Midbrain (tissue), 1 donor: Measurements from ENCODE around the gene GIN1.
"Not testable (repeated sequence)": the region's sequence is repeated elsewhere in the genome, so short reads cannot be mapped to it uniquely, and the experiment has no call there.

Experiments
- DNase-seq: peaks from one replicate; lab custom pipeline; 2025; lab: John Stamatoyannopoulos, UW

Gene GIN1, protein sequence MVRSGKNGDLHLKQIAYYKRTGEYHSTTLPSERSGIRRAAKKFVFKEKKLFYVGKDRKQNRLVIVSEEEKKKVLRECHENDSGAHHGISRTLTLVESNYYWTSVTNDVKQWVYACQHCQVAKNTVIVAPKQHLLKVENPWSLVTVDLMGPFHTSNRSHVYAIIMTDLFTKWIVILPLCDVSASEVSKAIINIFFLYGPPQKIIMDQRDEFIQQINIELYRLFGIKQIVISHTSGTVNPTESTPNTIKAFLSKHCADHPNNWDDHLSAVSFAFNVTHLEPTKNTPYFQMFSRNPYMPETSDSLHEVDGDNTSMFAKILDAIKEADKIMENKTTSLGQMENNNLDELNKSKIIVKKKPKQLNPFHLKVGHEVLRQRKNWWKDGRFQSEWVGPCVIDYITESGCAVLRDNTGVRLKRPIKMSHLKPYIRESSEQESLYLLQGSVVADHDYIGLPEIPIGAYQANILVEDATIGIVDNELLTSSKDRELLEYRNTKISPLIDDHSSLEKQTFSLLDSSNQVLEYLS

DNA sequence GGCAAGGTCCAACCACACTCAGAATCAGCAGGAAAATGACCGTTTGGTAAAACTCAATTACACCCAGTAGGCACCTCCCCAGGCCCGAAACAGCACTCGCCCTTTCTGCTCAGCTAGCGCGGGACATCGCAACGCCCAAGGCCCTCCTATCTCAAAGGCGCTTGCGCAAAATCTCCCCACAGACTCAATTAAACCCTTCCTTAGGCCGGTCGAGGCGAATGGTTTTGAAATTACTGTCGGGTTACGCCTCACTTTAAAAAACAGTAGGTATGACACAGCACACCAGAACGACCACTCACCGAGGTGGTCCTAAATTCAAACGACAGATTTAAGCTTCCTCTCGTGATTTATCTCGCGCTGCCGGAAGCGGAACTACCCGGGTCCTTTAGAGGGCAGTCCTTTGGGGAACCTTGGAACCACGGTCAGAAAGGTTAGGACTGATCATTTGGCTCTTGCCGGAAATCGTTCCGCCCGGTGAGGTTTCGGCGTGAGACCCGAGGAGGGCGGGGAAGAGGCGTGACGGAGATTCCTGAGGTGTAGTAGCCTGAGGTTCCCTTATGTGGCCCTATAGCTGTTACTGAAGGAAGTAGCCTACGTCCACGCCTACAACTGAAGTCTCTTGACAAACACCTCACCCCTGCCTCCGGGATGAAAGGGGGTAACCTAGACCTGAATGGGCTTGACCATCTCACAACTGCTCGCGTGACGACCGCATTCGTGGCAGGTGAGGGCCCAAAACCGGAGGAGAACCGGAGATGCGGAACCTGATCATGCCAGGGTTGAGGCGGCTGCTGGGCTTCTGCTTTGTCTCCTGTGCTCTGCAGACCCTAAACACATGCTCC lies at the start of gene GIN1, which contains the start of gene PPIP5K2:
TSS of gene GIN1 (minus strand) at position 374 of the 842 bp plus-strand sequence. CDS start 11,431 bp downstream, outside the sequence.
TSS of gene PPIP5K2 (plus strand) at position 537 of the 842 bp plus-strand sequence. CDS start 9,289 bp downstream, outside the sequence.
- DNase-seq = peak; percentile 98

DNA sequence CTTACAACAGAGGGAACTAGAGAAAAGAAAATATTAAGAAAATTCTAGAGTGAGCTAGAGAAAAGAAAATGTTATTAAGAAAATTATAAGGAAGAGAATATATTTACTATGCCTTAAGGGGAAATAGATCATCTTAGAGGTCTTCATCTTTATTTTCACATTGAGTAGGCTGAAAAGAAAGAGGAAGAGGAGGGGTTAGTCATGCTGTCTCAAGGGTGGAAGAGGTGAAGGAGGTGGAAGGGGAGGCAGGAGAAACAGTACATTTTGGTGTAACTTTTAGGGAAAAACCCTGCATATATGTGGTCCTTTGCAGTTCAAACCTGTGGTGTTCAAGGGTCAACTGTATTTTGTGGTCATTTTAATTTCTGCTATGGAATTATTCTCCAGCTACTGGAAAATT lies 46.8 kb upstream of the GIN1 start:
- DNase-seq = no peak

DNA sequence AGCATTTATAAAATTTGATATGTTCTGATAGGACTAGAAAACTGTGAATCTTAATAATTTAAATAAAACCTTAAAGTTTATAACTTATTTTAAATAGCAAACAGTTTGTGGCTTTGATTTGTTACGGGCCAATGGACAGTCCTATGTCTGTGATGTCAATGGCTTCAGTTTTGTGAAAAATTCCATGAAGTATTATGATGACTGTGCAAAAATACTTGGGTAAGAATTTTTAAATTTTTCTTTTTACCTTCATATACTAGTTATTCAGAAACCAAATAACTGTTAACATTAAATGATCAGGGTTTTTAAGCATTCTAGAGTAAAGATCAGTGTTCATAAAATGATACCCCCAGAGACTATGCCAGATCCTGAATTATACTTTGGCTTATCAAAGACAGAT lies 31.2 kb upstream of the GIN1 start:
- DNase-seq = no peak

DNA sequence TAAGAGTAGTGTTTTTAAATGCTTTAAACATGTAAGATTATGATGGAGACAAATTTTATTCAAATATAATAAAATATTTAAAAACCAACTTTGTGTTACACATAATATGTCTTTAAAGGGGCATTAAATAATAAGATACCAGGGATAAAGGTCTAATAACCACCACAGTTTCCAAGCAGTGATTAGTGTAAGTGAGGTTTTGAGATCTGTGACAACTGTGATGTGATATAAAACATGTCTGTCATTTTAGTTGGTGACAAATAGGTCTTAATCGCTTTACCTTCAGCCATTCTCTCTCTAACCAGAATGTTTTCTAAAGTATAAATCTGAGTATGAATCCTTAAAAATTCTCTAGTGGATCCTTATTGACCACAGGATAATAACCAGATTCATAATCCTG lies 28.3 kb upstream of the GIN1 start:
- no peak for DNase-seq

DNA sequence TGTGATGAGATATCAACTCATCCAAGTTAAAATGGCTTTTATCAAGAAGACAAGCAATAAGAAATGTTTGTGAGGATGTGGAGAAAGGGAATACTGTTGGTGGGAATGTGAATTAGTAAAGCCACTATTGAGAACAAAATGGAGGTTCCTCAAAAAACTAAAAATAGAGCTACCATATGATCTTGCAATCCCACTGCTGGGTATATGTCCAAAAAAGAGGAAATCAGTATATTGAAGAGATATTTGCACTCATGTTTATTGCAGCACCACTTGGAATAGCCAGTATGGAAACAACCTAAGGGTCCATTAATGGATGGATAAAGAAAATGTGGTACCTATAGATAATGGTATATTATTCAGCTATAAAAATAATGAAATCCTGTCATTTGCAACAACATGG lies 25.3 kb upstream of the GIN1 start:
- DNase-seq = no peak

DNA sequence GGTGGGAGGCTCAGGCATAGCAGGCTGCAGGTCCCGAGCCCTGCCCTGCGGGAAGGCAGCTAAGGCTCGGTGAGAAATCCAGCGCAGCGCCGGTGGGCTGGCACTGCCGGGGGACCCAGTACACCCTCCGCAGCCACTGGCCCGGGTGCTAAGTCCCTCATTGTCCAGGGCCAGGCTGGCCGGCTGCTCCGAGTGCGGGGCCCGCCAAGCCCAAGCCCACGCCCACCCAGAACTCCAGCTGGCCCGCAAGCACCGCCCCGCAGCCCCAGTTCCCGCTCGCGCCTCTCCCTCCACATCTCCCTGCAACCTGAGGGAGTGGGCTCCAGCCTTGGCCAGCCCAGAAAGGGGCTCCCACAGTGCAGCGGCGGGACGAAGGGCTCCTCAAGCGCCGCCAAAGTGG lies 22.2 kb upstream of the GIN1 start:
- DNase-seq = not testable (repeated sequence)

DNA sequence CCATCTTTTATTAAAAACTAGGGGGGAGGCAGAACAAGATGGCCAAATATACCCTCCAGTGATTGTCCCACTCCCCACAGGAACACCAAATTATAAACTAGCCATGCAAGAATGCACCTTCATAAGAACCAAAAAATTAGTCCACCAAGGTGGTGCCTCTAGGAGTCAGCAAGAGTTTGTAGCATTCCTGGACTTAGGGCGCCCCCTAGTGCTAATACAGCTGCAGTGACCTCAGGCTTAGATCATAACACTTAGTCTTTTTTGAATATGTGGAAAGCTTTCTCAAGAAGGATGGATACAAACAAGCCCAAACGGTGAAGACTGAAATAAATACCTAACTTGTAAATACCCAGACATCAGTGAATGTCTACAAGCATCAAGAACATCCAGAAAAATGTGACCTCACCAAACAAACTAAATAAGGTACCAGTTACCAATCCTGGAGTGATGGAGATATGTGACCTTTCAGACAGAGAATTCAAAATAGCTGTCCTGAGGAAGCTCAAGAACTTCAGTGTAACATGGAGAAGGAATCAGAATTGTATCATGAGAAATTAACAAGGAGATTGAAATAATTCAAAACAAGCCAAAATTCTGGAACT lies 19.4 kb upstream of the GIN1 start:
- DNase-seq = peak; percentile 71

DNA sequence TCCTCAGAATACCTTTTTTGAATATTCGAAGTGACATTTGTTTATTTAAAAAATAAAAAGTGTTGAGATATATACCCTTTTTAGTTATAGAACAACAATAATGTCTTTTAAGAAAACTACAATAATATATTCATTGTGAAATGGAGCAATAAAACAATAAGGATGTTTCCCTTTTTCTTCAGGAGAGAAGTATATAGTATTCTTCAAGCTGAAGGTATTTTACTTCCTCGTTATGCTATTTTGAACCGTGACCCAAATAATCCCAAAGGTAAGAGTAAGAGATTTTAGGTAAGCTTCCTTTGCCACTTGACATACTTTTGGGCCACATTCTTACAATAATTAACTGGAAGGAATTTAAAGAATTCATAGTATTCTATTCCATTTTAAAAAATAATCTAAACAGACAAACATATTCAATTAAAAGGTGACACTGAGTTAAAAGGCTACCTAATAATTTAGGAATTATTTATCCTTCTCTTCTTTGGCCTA lies 18.3 kb upstream of the GIN1 start:
- DNase-seq = no peak

DNA sequence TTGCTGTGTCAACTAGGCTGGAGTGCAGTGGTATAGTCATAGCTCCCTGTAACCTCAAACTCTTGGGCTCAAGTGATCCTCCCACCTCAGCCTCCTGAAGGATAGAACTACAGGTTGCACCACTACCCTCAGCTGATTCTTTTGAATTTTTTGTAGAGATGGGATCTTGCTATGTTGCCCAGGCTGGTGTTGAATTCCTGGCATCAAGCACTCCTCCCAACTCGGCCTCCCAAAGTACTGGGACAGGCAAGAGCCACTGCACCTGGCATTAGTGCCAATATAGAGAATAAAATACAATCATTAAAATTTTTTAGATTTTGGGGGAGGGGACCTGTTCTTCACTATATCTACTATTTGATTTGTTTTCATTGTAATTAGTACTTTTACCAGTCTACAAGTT lies 15.5 kb upstream of the GIN1 start:
- DNase-seq = no peak

DNA sequence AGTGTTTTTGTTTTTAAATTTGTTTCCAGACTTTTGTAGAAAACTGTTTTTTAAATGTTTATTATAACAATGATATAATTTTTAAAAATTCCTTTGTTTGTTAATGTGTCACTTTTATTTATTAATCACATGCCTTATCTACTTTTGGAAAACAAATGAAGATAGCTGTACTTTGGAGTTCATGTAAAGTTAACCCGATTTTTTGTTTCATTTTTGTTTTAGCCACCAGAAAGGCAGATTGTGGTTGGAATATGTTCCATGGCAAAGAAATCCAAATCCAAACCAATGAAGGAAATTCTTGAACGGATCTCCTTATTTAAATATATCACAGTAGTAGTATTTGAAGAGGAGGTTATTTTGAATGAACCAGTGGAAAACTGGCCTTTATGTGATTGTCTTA lies 13.3 kb upstream of the GIN1 start:
- no peak for DNase-seq

DNA sequence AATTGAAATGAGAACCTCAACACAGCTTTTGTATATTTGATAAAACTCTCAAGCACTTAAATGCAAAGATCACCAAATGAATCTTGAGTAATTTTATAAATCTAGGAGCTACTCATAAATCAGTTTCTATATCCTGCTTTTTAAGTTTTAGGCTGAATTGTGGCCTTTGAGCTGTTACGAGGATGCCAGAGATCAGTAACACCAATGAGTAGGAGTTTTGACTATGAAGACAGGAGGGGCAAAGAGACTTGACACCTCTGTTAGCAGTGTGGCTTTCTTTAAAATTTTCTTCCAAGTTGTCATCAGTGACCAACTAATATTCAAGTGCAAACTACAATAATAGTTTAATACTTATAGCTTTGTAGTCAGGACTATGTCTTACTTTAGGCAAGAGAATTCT lies 12.7 kb upstream of the GIN1 start:
- DNase-seq = no peak

DNA sequence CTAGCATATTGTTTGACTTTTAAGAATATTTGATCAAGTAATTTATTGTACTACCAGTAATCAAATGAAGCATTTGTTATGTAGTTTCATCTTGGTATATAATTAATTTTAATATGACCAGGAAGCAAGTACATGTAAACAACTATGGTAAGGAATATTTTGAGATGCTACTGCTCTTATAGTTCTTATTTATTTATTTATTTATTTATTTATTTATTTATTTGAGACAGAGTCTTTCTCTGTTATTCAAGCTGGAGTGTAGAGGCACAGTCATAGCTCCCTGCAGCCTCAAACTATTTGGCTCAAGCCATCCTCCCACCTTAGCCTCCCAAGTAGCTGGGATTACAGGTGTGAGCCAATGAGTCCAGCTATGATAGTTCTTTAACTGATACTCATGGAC lies 8.3 kb upstream of the GIN1 start:
- DNase-seq = no peak

DNA sequence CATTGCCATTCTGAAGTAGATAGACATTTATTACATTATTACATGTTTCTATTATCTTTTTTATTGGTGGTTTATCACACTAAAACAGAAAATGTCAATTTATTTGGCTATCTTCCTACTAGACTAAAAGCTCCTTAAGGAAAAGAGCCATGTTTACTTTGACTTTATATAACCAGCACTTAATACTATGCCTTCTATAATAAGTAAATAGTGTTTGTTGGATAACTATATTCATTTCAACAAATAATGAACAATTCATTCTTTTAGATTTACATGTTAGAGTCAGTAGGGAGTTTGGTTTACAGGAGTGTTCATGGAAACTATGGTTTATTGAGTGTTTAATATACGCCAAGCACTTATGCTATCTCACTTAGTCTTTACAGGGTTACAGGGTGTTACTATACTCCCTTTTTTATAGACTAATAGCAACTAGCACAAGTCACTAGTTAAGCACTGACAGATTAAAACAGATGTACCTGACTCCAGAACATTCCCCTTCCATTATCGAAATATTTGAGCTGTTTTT lies 7.4 kb upstream of the GIN1 start:
- DNase-seq = no peak

DNA sequence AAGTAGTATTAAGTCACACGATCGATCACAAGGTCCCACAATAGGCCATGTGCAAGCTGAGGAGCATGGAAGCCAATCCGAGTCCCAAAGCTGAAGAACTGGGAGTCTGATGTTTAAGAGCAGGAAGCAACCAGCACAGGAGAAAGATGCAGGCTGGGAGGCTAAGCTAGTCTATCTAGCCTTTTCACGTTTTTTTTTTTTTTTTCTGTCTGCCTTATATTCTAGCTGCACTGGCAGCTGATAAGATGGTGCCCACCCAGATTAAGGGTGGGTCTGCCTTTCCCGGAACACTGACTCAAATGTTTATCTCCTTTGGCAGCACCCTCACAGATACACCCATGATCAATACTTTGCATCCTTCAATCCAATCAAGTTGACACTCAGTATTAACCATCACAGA lies 6.6 kb upstream of the GIN1 start:
- no peak for DNase-seq

DNA sequence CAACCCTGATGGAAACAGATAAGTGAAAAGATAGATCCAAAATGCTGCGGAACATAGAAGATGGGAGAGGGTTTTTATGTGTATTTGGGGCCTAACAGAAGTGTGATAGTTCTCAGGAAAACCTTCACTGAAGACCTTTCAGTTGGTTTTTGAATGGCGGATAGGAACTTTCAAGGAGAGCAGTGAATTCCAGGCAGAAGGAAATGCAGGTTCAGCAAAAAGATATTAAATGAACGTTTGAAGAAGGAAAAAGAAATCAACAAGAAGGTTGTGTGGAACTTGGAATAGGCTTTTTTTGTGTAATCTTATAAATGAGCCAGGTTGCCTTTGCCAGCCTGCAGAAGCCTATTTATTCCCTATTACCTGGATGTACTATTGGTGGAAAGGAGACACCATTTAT lies 2.3 kb upstream of the GIN1 start:
- no peak for DNase-seq

DNA sequence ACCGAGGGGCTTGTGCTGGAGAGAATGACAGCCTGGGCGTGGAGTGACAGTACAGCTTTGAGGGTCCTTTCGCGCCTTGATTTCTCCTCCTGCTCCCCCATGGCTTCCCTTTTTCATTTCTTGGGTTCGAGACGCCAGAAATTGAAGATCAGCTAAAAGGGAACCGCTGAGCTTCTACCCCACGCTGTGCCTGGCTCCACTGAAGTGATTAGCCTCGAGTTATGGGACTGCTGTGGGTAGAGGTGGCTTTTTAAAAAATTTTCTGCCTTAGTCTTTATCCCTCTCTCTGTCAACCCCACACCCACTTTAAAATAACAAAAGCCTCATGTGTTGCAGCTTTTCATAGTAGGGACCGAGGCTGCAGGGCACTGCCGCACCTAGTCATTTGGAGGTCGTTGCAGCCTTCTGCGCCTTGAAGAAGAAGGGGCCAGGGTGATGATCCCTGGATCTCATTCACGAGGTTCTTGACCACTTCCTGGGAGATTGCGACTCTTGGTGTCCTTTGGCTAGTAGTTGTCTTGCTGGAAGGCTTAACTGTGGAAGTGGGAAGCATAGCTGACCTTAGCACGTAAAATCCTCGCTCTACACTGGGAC lies 766 bp upstream of the GIN1 start:
- DNase-seq = no peak

DNA sequence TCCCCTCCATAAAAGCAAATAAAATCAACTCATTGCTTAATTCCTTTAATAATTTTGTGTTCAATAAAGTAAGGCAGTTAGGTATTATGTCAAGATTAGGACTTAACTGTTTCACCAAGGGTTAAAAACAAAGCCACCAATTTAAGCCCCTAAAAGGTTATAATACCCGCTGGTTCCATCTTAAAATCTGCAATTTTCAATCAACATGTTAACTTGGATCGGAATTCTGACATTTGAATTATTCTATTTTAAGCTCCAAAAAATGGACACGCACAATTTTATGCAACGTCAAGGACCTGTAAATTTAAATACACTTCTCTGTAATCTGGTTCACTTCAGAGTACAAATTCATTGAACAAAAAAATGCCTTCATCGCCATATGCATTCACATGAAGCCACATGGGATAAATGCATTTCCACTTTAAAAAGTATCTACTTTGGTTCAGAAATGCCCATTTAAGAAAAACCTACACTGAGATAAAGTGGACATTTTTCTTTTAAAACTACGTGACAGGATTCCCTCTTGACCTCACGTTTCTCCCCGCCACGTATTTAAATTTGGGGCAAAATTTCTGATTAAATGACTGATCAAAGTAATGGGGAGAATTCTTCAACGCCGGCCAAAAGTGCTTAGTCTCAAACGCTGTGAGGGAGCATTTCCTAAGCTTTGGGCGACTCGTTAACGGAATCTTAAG lies 721 bp downstream of the GIN1 start:
- DNase-seq = peak; percentile 52

DNA sequence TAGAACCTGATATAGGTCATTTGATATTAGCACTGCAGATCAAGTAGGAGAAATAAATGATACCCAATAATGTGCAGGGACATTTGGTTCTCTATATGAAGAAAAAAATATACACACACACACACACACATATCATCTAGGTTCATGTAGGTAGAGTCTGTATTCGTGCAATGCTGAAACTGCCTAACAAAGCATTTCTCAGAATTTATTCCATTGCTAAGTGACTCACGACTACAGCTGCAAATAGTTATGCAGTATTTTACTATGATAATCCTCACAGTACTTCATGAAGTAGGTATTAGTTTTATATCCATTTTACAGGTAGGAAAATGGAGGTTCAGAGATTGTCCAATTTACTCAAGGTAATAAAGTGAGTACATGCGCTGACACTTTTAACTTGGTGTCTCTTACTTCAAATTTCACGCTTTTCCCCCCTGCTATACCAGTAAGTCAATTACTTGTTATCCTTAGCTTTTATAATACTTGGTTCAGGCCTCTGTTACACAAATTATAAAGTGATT lies 2.4 kb downstream of the GIN1 start:
- DNase-seq = no peak

DNA sequence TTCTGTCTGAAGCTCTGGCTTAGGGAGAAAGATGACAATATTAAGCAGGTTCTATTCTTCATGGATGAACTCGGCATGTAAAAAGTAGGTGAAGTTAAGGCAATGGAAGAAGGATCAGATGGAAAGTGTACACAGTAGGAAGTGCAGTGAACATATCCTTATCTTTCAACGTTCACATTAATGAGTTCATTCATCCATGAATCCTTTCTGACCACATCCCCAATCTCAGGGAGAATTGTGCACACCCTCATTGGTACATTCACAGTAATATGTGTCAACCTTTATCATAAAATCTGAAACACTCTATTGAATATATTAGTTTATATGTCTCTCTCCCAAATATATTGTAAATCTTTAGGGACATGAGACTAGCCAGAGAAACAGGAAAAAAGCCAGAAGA lies 5.5 kb downstream of the GIN1 start:
- no peak for DNase-seq

DNA sequence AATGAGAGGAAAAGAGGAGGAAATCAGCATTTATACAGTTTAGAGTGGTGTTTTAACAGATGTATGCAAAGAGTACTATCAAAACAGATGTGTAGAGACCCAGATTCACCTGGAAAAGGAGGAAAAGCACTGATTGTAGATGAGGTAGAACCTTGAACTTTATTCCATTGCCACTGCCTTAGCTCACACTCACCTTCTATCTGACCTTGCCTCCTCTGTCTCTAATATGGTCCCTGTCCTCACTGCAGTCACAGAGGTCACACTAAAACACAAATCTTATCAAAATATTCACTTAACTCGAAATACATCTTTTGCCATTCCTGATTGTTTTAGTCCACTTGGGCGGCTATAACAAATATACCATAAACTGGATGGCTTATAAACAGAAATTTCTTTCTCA lies 7.0 kb downstream of the GIN1 start:
- DNase-seq = no peak

DNA sequence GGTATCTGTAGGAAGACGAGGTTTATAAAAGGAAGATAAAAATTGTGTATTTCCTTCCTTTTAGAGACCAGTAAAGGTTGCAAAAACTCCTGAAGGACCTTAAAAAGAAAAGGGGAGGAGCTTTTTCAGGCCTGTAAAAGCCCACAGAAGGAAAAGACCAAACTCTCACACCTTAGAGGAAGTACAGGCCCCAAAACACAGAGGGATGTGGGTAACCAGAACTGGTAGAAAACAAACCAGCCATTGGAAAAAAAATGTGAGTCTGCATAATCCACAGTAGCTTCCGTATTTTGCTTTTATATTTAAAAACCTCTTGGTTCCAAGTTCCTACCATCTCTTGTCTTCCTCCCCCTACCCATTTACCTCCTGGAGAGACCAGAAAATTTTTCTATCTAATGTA lies 8.5 kb downstream of the GIN1 start:
- no peak for DNase-seq
